ENCODE results near the gene TRIO. TPM values are rescaled to one million over a fixed set of nuclear protein-coding genes. Genes with fewer than 3 reads are reported as not detected.

Gene TRIO
- total RNA-seq, 1 donor from 2014 or later: 71.6 TPM

DNA sequence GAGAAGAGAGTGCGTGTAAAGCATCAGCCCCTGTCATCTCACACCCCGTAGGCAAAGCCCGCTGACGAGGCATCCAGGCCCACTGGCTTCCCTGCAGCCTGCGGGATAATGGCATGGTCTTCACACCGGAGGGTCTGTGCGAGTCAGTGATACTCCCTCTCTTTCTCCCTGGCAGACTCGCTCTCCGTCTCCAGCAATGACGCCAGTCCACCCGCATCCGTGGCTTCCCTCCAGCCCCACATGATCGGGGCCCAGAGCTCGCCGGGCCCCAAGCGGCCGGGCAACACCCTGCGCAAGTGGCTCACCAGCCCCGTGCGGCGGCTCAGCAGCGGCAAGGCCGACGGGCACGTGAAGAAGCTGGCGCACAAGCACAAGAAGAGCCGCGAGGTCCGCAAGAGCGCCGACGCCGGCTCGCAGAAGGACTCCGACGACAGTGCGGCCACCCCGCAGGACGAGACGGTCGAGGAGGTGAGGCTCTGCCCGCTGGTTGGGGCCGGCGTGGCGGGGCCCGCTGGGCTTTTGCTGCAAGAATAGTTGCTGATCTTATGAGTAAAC lies 317.8 kb downstream of the TRIO start:
- H3K36me3 ChIP-seq (ENCODE audit: control insufficient read depth, insufficient read depth, low read length): peaks cover 15% of the 10 kb centered on the region
- FAIRE-seq (no peak), DNase-seq (ENCODE audit: low read depth) (no peak)
- TF ChIP-seq, protein P1, sequence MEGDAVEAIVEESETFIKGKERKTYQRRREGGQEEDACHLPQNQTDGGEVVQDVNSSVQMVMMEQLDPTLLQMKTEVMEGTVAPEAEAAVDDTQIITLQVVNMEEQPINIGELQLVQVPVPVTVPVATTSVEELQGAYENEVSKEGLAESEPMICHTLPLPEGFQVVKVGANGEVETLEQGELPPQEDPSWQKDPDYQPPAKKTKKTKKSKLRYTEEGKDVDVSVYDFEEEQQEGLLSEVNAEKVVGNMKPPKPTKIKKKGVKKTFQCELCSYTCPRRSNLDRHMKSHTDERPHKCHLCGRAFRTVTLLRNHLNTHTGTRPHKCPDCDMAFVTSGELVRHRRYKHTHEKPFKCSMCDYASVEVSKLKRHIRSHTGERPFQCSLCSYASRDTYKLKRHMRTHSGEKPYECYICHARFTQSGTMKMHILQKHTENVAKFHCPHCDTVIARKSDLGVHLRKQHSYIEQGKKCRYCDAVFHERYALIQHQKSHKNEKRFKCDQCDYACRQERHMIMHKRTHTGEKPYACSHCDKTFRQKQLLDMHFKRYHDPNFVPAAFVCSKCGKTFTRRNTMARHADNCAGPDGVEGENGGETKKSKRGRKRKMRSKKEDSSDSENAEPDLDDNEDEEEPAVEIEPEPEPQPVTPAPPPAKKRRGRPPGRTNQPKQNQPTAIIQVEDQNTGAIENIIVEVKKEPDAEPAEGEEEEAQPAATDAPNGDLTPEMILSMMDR (IDR thresholded peaks at IDR 0.05; ENCODE audit: insufficient read depth, low read length, severe bottlenecking): no peak
- H3K4me3 ChIP-seq (ENCODE audit: low read depth, low read length): no peak overlapping the region
- H3K27me3 ChIP-seq (ENCODE audit: control insufficient read depth, insufficient read depth, low read length): no peaks in the 10 kb centered on the region

DNA sequence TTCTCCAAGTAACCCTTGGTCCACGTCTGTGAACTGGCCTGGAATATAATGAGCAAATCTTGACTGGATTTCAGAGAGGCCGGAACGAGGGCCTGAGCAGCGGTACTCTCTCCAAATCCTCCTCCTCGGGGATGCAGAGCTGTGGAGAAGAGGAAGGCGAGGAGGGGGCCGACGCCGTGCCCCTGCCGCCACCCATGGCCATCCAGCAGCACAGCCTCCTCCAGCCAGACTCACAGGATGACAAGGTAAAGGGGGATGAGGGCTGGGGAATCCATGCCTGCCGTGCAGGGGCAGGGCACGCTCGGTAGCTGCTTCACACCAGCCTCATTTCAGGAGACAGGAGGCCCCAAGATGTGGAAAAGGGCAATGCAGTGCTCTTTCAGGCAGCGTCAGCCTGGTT lies 319.5 kb downstream of the TRIO start:
- Histone ChIP-seq H3K27me3 (ENCODE audit: control insufficient read depth, insufficient read depth, low read length) (no peaks in the 10 kb centered on the region), H3K36me3 (ENCODE audit: control insufficient read depth, insufficient read depth, low read length) (peaks cover 17% of the 10 kb centered on the region), H3K4me3 (ENCODE audit: low read depth, low read length) (no peak overlapping the region)
- TF ChIP-seq, protein P1 (IDR thresholded peaks at IDR 0.05; ENCODE audit: insufficient read depth, low read length, severe bottlenecking): no peak
- FAIRE-seq: no peak
- DNase-seq (ENCODE audit: low read depth): no peak

DNA sequence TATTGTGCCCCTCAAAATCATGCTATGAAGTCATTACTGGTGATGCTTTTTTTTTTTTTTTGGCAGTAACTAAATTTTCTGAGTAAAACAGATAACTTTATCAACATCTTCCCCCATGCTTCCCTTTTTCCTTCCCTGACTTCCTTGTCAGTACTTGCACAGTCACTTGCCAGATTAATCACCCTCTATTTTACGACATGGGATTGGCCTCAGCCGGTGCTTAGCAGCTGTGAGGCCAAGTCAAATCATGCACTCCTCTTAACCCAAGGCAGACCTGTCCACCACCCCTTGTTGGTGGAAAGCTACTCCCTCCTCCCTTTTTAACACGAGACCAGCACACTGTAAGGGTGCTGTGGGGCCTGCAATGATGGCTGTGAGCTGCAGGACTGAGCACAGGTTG lies 320.5 kb downstream of the TRIO start:
- FAIRE-seq: no peak
- DNase-seq (ENCODE audit: low read depth): peak; percentile 86

DNA sequence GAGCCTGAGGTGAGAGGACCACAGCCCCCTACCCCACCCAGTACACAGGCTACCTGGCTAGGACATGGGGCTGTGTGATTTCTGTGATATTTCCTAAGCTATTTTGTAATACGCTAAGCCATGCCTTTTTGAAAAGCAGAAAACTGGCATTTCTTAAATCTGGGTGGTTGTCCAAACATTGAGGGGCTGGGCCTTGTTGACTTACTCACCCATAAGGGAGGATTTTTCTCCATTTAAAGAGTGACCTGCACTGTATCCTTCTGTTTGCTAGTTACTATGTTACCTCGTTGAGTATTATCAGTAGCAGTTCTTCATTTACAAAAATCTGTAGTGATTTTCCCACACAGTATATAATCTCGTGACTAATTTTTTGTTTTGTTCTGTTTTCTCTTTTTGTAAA lies 321.0 kb downstream of the TRIO start:
- FAIRE-seq: no peak
- peaks cover 17% of the 10 kb centered on the region for H3K36me3 ChIP-seq (ENCODE audit: control insufficient read depth, insufficient read depth, low read length)
- TF ChIP-seq, protein P1 (IDR thresholded peaks at IDR 0.05; ENCODE audit: insufficient read depth, low read length, severe bottlenecking): no peak
- H3K27me3 ChIP-seq (ENCODE audit: control insufficient read depth, insufficient read depth, low read length): no peaks in the 10 kb centered on the region
- no peak for DNase-seq (ENCODE audit: low read depth)
- H3K4me3 ChIP-seq (ENCODE audit: low read depth, low read length): no peak overlapping the region

More for the DNA sequence above, 320.5 kb downstream of the TRIO start:
- Histone ChIP-seq H3K4me3 (ENCODE audit: low read depth, low read length) (no peak overlapping the region), H3K36me3 (ENCODE audit: control insufficient read depth, insufficient read depth, low read length) (peaks cover 17% of the 10 kb centered on the region), H3K27me3 (ENCODE audit: control insufficient read depth, insufficient read depth, low read length) (no peaks in the 10 kb centered on the region)
- TF ChIP-seq, protein P1 (IDR thresholded peaks at IDR 0.05; ENCODE audit: insufficient read depth, low read length, severe bottlenecking): no peak

DNA sequence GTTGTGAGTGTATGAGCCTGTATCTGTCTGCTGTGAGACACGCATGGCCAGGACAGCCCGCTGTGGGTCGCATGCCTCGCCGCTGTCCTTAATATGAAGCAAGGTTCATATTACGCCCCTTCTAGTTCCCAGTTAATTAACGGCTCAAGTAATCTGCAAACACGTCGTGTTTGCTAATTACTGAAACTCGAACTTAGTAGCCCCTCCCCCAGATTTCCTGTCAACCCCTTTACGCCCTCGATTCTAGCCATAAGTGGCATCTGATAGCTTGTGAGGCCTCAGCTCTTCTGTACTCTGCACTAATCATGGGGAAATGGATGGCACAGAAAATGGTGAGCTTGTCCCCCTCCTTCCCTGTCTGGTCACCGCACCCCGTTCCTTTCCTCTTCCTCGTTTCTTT lies 321.5 kb downstream of the TRIO start:
- no peak for FAIRE-seq
- H3K27me3 ChIP-seq (ENCODE audit: control insufficient read depth, insufficient read depth, low read length): no peaks in the 10 kb centered on the region
- DNase-seq (ENCODE audit: low read depth): no peak
- no peak overlapping the region for H3K4me3 ChIP-seq (ENCODE audit: low read depth, low read length)
- peaks cover 17% of the 10 kb centered on the region for H3K36me3 ChIP-seq (ENCODE audit: control insufficient read depth, insufficient read depth, low read length)
- TF ChIP-seq, protein P1 (IDR thresholded peaks at IDR 0.05; ENCODE audit: insufficient read depth, low read length, severe bottlenecking): no peak

DNA sequence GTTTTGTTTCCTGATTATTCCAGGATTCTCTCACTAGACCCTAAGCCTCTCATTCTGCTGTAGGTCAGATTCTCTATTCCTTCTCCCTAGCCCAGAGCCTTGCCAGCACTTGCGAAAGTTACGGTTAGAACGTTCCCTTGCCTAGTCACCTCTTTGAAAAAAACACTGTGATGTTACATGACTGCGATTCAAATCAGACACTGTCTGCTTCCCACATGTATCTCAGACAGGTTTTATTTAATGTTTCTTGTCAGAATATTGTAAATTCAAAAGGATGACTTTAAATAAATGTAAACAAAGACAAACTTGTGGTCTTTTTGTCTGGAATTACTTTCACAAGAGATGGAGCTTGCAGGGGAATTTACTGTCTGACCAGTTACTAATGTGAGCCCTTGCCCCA lies 322.0 kb downstream of the TRIO start:
- Histone ChIP-seq H3K4me3 (ENCODE audit: low read depth, low read length) (no peak overlapping the region), H3K36me3 (ENCODE audit: control insufficient read depth, insufficient read depth, low read length) (peaks cover 17% of the 10 kb centered on the region), H3K27me3 (ENCODE audit: control insufficient read depth, insufficient read depth, low read length) (no peaks in the 10 kb centered on the region)
- DNase-seq (ENCODE audit: low read depth) (no peak), FAIRE-seq (no peak)
- TF ChIP-seq, protein P1 (IDR thresholded peaks at IDR 0.05; ENCODE audit: insufficient read depth, low read length, severe bottlenecking): no peak
